Astrocyte of the spinal cord (primary cell): Measurements from ENCODE around the gene MED28.
"Not testable (repeated sequence)": the region's sequence is repeated elsewhere in the genome, so short reads cannot be mapped to it uniquely, and the experiment has no call there.

Source experiments
- DNase-seq: peaks from one replicate; pipeline ENCODE4 v3.0.0; 2011; ENCODE audit warnings: low read depth, low spot score
- H3K4me3 ChIP-seq: 2 replicates; pipeline ENCODE4 v1.5.1; 2011; ENCODE audit warnings: low read depth, mild to moderate bottlenecking, low read length, moderate library complexity
- CTCF ChIP-seq: IDR thresholded peaks from 2 replicates; pipeline ENCODE4 v1.5.1; 2012; ENCODE audit warnings: low read depth, mild to moderate bottlenecking, low read length, inconsistent platforms
- in situ Hi-C: cut with HindIII; loops from 2 replicates; pipeline ENCODE4 v1.10.0; 2017; ENCODE audit warnings: low sequenced_read_pairs

The MED28 gene

GRCh38 chr4:17614416-17615299, at the start of gene MED28:
Gene MED28, plus strand, starts transcription at chr4:17614641. Its CDS starts 14 bp downstream, at chr4:17614655.
- TF ChIP-seq CTCF, result peak; percentile 2
- H3K4me3 ChIP-seq, result peak within 1 kb of the TSS; percentile 99
- peak; percentile 95 for DNase-seq
- in situ Hi-C loops, result no loop called here

- in situ Hi-C loops, result no loop called here
- TF ChIP-seq CTCF, result no peak
These were observed 48.6 kb upstream of the MED28 start for GRCh38 chr4:17565846-17566245.

GRCh38 chr4:17567271-17567670, 47.2 kb upstream of the MED28 start:
- TF ChIP-seq CTCF, result no peak
- no peak overlapping the region for H3K4me3 ChIP-seq
- no peak for DNase-seq
- in situ Hi-C loops, result no loop called here

More at GRCh38 chr4:17565846-17566245, 48.6 kb upstream of the MED28 start:
- no peak for DNase-seq
- no peak overlapping the region for H3K4me3 ChIP-seq

- no peak for TF ChIP-seq CTCF
- in situ Hi-C loops, result no loop called here
- no peak overlapping the region for H3K4me3 ChIP-seq
- DNase-seq, result no peak
These were observed 40.2 kb upstream of the MED28 start for GRCh38 chr4:17574206-17574605.

GRCh38 chr4:17575177-17575576, 39.3 kb upstream of the MED28 start:
- DNase-seq, H3K4me3 ChIP-seq, in situ Hi-C loops: not testable (repeated sequence)

GRCh38 chr4:17576932-17577664, 37.3 kb upstream of the MED28 start, which contains the start of gene LAP3:
Gene LAP3, plus strand, starts transcription at chr4:17577198. Its CDS starts 268 bp downstream, at chr4:17577466.
- DNase-seq, result peak; percentile 97
- TF ChIP-seq CTCF, result no peak
- in situ Hi-C loops, result no loop called here
- peak within 1 kb of the TSS; percentile 70 for H3K4me3 ChIP-seq
